NCI-H1694 (cell line): ENCODE results near the gene NELL1.

ENCODE experiments used
- DNase-seq: peaks from one replicate; lab custom pipeline; 2025; lab: John Stamatoyannopoulos, UW

Gene NELL1

DNA sequence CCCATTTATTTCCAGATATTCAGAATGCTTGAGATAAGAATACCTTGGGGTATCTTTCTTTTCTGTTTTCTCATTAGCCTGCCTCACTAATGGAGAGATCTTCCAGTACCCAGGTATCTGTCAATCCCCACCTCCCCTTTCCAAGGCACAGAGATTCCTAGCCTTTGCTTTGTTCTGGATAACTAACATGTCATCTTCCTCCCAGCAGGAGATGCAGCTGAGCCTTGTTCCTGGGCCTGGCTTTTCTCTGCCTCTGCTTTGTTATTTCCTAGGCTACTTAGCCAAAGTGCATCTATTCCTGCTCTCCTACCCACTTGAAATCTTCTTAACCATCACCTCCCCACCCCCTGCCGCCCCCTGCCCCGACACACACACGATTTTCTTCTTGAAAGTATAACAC, 297.1 kb downstream of the NELL1 start:
- DNase-seq = no peak

- DNase-seq = no peak
Observed at GRCh38 chr11:20973940-20974559, 304.7 kb downstream of the NELL1 start.

GRCh38 chr11:20980736-20981135, 311.4 kb downstream of the NELL1 start:
- DNase-seq = no peak

DNA sequence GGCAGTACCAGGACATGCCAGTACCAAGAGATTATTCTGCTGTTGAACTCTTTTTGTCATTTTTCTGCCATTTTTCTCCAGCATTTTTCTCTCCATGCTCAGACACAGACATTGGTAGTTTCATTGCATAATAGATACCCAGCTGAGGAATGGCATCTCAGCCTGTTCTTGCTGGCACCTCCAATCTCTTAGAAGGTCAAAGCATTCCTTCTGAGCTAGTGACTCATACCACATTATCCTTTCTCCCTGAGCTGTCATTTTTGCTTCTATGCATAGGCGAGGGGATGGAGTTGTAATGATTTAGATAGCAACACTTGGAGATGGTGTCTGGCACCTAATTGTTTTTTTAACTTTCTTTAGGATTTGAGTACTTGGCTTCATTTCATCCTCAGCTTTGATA, 321.1 kb downstream of the NELL1 start:
- DNase-seq = no peak

GRCh38 chr11:20991471-20991870, 322.1 kb downstream of the NELL1 start:
- no peak for DNase-seq

DNA sequence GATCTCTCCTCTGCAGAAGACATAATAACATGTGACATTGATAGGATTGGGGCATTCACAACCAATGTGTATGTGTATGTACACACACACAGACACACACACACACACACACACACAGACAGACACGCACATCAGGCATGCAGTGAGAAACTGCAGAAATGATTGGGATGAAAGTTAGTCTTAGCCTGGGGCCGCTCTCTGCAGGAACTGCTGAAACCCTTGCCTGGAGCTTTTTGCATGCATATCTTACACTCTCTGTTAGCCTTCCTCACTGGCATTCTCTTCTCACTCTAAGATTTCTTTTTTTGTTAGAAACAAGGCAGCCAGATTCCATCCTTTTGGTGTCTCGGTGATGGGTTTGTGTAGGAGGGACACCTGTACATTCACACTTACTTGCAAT, 337.9 kb downstream of the NELL1 start:
- DNase-seq = no peak

- no peak for DNase-seq
Observed at GRCh38 chr11:21018248-21018647, 348.9 kb downstream of the NELL1 start.

DNA sequence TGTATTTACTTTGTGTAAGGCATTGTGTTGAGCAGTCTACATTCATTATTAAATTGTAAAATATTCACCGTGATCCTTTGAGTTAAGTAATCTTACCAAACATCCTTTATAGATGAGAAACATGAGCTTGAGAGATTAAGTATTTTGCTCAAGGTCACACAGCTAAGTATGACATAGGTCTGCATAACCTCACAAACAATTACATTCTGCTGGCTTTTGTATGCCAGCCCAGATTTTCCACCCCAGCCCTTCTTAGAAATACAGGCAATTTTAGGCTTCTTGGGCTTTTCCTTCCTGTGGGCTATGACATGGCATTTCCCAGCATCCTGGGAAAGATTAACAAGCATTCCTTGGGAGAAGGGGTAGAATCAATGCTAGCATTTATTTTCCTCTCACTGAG, 357.3 kb downstream of the NELL1 start:
- DNase-seq = no peak

DNA sequence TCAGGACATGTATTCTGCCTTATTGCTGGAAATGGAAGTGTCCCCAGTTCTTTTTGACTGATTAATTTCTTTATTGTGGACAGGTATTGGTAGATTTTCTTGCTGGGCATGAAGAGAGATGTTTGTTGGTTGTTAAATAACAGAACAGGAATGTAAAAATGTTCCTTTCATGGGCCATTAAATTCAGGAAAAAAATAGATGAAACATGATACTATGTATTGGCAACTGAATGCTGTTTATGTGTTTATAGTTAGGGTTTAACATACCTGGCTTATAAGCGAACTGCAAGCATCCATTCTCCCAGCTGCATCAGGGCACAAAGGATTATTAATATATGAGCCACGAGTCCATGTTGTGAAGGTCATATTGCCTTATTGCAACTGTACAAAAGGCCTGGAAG, 368.5 kb downstream of the NELL1 start:
- DNase-seq = no peak

- no peak for DNase-seq
Observed at GRCh38 chr11:21038801-21039200, 369.4 kb downstream of the NELL1 start.

- no peak for DNase-seq
Observed at GRCh38 chr11:21040630-21041029, 371.2 kb downstream of the NELL1 start.

- no peak for DNase-seq
Observed at GRCh38 chr11:21048626-21049025, 379.2 kb downstream of the NELL1 start.

GRCh38 chr11:21053466-21053865, 384.1 kb downstream of the NELL1 start:
- no peak for DNase-seq

- no peak for DNase-seq
Observed at GRCh38 chr11:21056644-21057043, 387.3 kb downstream of the NELL1 start.

DNA sequence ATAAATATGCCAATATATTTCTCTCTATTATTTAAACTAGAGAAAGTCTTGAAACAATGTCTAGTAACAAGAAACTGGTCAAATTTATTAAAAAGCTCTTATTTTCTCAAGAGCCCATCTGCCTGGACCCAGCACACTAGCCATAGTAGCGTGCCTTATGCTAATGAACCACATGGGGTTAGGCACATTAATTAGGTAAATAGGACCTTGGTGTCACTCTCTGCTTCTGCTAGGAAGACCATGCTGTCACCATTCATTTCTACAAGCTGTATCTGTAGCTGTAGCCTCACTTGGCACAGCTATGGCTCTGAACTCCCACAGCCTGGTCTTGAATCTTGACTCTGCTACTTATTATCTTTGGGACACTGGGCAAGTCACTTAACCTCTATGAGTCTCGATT, 390.5 kb downstream of the NELL1 start:
- DNase-seq = no peak

GRCh38 chr11:21066030-21066429, 396.6 kb downstream of the NELL1 start:
- DNase-seq = no peak

DNA sequence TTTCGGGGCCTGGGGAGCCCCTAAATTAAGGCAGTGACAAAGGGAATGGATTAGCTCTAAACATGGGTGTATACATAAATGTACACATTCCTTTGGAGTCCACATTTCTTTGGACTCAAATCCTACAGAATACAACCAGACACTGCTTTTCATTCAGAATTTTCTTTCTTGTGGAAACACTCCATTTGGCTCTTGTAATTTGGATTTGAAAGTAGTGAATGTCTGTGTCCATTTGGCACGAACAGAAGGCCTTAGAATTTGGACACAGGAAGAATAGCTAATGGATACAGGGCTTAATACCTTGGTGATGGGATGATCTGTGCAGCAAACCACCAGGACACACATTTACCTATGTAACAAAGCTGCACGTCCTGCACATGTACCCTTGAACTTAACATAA, 399.5 kb downstream of the NELL1 start:
- no peak for DNase-seq

- no peak for DNase-seq
Observed at GRCh38 chr11:21069909-21070308, 400.5 kb downstream of the NELL1 start.

DNA sequence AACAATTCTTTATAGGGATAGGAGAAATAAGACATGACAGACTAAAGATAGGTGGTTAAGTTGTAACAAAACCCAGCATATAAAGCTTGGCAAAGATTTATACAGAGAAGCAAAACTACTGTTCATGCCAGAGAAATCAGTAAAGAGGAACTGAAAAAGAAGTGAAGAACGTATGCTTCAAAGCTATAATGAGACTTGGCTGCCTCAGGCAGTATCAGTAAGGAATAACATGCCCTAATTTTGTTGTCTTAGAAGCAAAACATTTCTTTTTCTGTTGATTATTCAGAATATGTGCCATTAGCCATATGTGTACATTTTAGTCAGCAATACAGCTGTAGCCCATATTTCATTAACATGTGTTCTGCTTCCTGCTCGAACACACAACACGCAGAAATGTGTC, 403.2 kb downstream of the NELL1 start:
- DNase-seq = no peak

DNA sequence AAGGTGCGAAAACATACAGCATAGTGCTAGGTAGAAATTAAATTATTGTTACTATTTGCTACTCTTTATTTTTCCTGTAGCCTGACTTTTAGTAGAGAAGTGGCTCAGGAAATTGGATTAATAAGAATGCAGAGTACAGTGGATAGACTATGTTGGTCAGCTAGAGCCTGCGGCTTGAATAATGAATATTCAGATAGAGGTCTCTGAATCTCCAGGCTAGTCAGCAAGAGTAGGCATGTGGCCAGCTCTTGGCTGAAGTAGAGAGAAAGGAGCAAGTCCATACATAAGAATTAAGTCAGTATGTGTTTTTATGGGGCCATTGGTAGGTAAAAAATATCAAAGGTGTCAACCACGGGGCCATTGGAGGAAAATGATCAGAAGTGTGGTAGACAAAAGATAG, 413.5 kb downstream of the NELL1 start:
- DNase-seq = no peak

DNA sequence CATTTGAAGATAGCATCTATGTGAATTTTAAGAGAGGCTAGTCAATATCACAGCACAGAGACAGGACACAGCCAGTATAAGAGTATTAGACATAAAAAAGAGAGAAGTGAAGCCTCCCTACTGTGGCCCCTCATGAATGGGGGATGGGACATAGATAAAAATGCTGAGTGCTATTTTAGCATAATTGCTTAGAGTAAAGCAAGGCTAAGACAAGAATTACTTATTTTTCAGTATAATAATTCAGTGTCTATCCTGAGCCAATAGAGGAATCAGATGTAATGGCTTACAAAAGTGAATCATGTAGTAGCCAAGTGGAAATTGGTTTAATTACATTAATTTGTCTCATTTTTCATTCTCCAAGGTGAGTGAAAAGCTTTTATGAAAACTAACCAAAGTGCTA, 419.5 kb downstream of the NELL1 start:
- no peak for DNase-seq

- no peak for DNase-seq
Observed at GRCh38 chr11:21104641-21105040, 435.3 kb downstream of the NELL1 start.

- DNase-seq = no peak
Observed at GRCh38 chr11:21105196-21105917, 436.0 kb downstream of the NELL1 start.

- no peak for DNase-seq
Observed at GRCh38 chr11:21109341-21109740, 440.0 kb downstream of the NELL1 start.
